ENCODE data around the gene NPAT.

NPAT gene

DNA sequence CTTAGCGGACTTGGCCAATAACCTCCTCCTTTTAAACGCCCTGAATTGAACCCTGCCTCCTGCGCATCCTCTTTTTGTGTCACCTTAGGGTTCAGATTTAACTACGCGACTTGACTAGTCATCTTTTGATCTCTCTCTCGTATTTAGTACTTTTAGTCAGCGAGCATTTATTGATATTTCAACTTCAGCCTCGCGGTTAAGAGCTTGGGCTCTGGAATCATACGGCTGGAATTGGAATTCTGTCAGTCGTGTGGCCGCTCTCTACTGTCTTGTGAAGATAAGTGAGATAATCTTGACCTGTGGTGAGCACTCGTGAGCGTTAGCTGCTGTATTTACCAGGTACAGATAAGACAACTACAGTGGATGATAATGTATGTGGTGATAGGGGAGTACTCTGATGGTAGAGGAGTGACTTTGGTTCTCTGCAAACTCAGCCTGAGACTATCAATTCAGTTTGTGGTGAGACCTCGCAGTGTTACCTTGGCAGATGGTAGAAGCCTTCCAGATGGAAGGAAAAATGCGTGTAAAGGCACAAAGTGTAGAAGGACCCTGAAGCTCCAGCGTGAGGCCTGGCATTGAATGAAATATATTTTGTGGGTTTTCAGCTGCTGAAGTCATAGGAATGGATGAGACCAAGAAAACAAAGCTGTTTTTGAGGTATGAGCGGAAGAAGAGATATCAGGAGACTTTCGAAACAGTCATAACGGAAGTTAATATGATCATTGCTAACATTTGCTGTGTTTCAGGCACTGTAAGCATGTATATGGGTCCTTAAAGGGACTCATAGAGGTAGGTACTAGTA lies 1.1 kb upstream of the NPAT start:
- Histone ChIP-seq H2BK12ac (ENCODE audit: low read length) (no peak overlapping the region), H3K4me3 (ENCODE audit: low read depth, low read length) (peak overlapping the region; percentile 85), H3K36me3 (ENCODE audit: control insufficient read depth in 1 of 2, insufficient read depth in 2 of 2, low read length in 2 of 2) (no peaks in the 10 kb centered on the region), H3K27ac (ENCODE audit: low read depth, low read length) (peak overlapping the region; percentile 91), H3K4ac (ENCODE audit: low read depth, low read length) (no peak overlapping the region), H3K27me3 (ENCODE audit: insufficient read depth, low read length) (no peaks in the 10 kb centered on the region), H3K4me2 (ENCODE audit: low read length) (peak overlapping the region; percentile 80), H2BK5ac (ENCODE audit: low read depth, low read length, poor library complexity) (peak overlapping the region; percentile 77), H3K14ac (ENCODE audit: low read length) (peak overlapping the region; percentile 83), H4K91ac (ENCODE audit: low read depth, low read length) (peak overlapping the region; percentile 86), H3K23ac (ENCODE audit: low read length) (no peak overlapping the region), H3K18ac (ENCODE audit: low read length) (no peak overlapping the region), H3K79me1 (ENCODE audit: low read length) (peaks cover 13% of the 10 kb centered on the region), H3K4me1 (ENCODE audit: control insufficient read depth in 1 of 2, insufficient read depth in 2 of 2, low read length in 2 of 2) (peaks cover 2 to 3% of the 10 kb centered on the region in 2 experiments), H4K8ac (ENCODE audit: low read depth, low read length) (peak overlapping the region; percentile 91), H2AFZ (ENCODE audit: insufficient read depth, low read length, poor library complexity) (peak overlapping the region; percentile 51), H2BK120ac (ENCODE audit: insufficient read depth, low read length, poor library complexity) (no peak overlapping the region), H2AK5ac (ENCODE audit: low read length) (peak overlapping the region; percentile 9), H3K9me3 (ENCODE audit: insufficient read depth, low read depth, low read length) (no peaks in the 10 kb centered on the region), H3K9ac (ENCODE audit: low read length) (peak overlapping the region; percentile 80), H4K12ac (ENCODE audit: low read depth, low read length) (peak overlapping the region; percentile 63), H3K79me2 (ENCODE audit: control insufficient read depth, insufficient read depth, low read length, poor library complexity) (peaks cover 14% of the 10 kb centered on the region)
- WGBS (ENCODE audit: extremely low coverage, insufficient coverage, insufficient read length), result no CpG with 5 or more reads among the region's 20 CpGs
- DNase-seq, result peak in 1 of 2 donors; percentile 5

- H2BK120ac ChIP-seq (ENCODE audit: insufficient read depth, low read length, poor library complexity), result peak overlapping the region; percentile 70
- peaks cover 2 to 3% of the 10 kb centered on the region in 2 experiments for H3K4me1 ChIP-seq (ENCODE audit: control insufficient read depth in 1 of 2, insufficient read depth in 2 of 2, low read length in 2 of 2)
- H4K8ac ChIP-seq (ENCODE audit: low read depth, low read length), result peak overlapping the region; percentile 89
- peaks cover 14% of the 10 kb centered on the region for H3K79me2 ChIP-seq (ENCODE audit: control insufficient read depth, insufficient read depth, low read length, poor library complexity)
- no peak for DNase-seq
- peak overlapping the region; percentile 85 for H2BK5ac ChIP-seq (ENCODE audit: low read depth, low read length, poor library complexity)
- H2AK5ac ChIP-seq (ENCODE audit: low read length), result peak overlapping the region; percentile 58
- H3K9me3 ChIP-seq (ENCODE audit: insufficient read depth, low read depth, low read length), result no peaks in the 10 kb centered on the region
- H3K4me2 ChIP-seq (ENCODE audit: low read length), result peak overlapping the region; percentile 91
- H3K27ac ChIP-seq (ENCODE audit: low read depth, low read length), result peak overlapping the region; percentile 75
- WGBS (ENCODE audit: extremely low coverage, insufficient coverage, insufficient read length), result no CpG with 5 or more reads among the region's 29 CpGs
- peak overlapping the region; percentile 64 for H3K9ac ChIP-seq (ENCODE audit: low read length)
- H3K14ac ChIP-seq (ENCODE audit: low read length), result peak overlapping the region; percentile 82
- peak overlapping the region; percentile 92 for H2AFZ ChIP-seq (ENCODE audit: insufficient read depth, low read length, poor library complexity)
- no peaks in the 10 kb centered on the region for H3K36me3 ChIP-seq (ENCODE audit: control insufficient read depth in 1 of 2, insufficient read depth in 2 of 2, low read length in 2 of 2)
- H3K18ac ChIP-seq (ENCODE audit: low read length), result peak overlapping the region; percentile 89
- H4K12ac ChIP-seq (ENCODE audit: low read depth, low read length), result peak overlapping the region; percentile 85
- peak overlapping the region; percentile 91 for H4K91ac ChIP-seq (ENCODE audit: low read depth, low read length)
- H3K4me3 ChIP-seq (ENCODE audit: low read depth, low read length), result peak overlapping the region; percentile 93
- H2BK12ac ChIP-seq (ENCODE audit: low read length), result no peak overlapping the region
- peaks cover 13% of the 10 kb centered on the region for H3K79me1 ChIP-seq (ENCODE audit: low read length)
- no peak overlapping the region for H3K23ac ChIP-seq (ENCODE audit: low read length)
- no peaks in the 10 kb centered on the region for H3K27me3 ChIP-seq (ENCODE audit: insufficient read depth, low read length)
- H3K4ac ChIP-seq (ENCODE audit: low read depth, low read length), result peak overlapping the region; percentile 96
These were observed 396 bp downstream of the NPAT start for GRCh38 chr11:108221911-108222573.

DNA sequence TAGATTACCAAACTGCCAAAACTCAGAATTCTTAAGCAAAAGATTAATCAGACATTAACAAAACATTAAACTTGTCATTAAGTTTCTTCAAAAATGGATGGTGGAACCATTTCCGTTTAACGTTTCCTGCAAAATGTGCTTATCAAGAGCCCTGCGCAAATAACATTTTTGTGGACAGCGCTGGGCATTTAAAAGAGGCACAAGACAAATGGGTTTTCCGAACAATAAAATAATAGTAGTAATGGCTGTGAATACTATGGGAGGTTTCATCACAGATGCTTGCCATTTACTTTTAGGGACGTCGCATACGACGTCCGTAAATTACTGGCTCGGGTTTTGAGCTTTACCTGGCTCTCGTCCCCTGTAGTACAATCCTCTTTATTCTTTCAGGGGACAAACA lies 1.1 kb downstream of the NPAT start:
- H3K79me1 ChIP-seq (ENCODE audit: low read length), result peaks cover 13% of the 10 kb centered on the region
- H2AK5ac ChIP-seq (ENCODE audit: low read length), result no peak overlapping the region
- H4K12ac ChIP-seq (ENCODE audit: low read depth, low read length), result no peak overlapping the region
- H3K18ac ChIP-seq (ENCODE audit: low read length), result no peak overlapping the region
- no peak overlapping the region for H3K27ac ChIP-seq (ENCODE audit: low read depth, low read length)
- peaks cover 16% of the 10 kb centered on the region for H3K79me2 ChIP-seq (ENCODE audit: control insufficient read depth, insufficient read depth, low read length, poor library complexity)
- no peak overlapping the region for H2AFZ ChIP-seq (ENCODE audit: insufficient read depth, low read length, poor library complexity)
- peak in 1 of 2 donors; percentile 26 for DNase-seq
- no peak overlapping the region for H2BK120ac ChIP-seq (ENCODE audit: insufficient read depth, low read length, poor library complexity)
- no peak overlapping the region for H3K14ac ChIP-seq (ENCODE audit: low read length)
- H3K4me2 ChIP-seq (ENCODE audit: low read length), result peak overlapping the region; percentile 91
- H3K27me3 ChIP-seq (ENCODE audit: insufficient read depth, low read length), result no peaks in the 10 kb centered on the region
- no peaks in the 10 kb centered on the region for H3K36me3 ChIP-seq (ENCODE audit: control insufficient read depth in 1 of 2, insufficient read depth in 2 of 2, low read length in 2 of 2)
- no peak overlapping the region for H4K91ac ChIP-seq (ENCODE audit: low read depth, low read length)
- no CpG with 5 or more reads among the region's 12 CpGs for WGBS (ENCODE audit: extremely low coverage, insufficient coverage, insufficient read length)
- no peak overlapping the region for H3K4me3 ChIP-seq (ENCODE audit: low read depth, low read length)
- no peak overlapping the region for H3K23ac ChIP-seq (ENCODE audit: low read length)
- H4K8ac ChIP-seq (ENCODE audit: low read depth, low read length), result no peak overlapping the region
- peak overlapping the region; percentile 96 for H3K4ac ChIP-seq (ENCODE audit: low read depth, low read length)
- peaks cover 2 to 3% of the 10 kb centered on the region in 2 experiments for H3K4me1 ChIP-seq (ENCODE audit: control insufficient read depth in 1 of 2, insufficient read depth in 2 of 2, low read length in 2 of 2)
- H3K9me3 ChIP-seq (ENCODE audit: insufficient read depth, low read depth, low read length), result no peaks in the 10 kb centered on the region
- no peak overlapping the region for H2BK5ac ChIP-seq (ENCODE audit: low read depth, low read length, poor library complexity)
- no peak overlapping the region for H3K9ac ChIP-seq (ENCODE audit: low read length)
- H2BK12ac ChIP-seq (ENCODE audit: low read length), result no peak overlapping the region

- H4K91ac ChIP-seq (ENCODE audit: low read depth, low read length), result no peak overlapping the region
- no CpG with 5 or more reads among the region's 5 CpGs for WGBS (ENCODE audit: extremely low coverage, insufficient coverage, insufficient read length)
These were observed 1.6 kb downstream of the NPAT start for GRCh38 chr11:108220721-108221336.

More at GRCh38 chr11:108220721-108221336, 1.6 kb downstream of the NPAT start:
- Histone ChIP-seq H3K27ac (ENCODE audit: low read depth, low read length) (no peak overlapping the region), H3K27me3 (ENCODE audit: insufficient read depth, low read length) (no peaks in the 10 kb centered on the region), H3K79me2 (ENCODE audit: control insufficient read depth, insufficient read depth, low read length, poor library complexity) (peaks cover 16% of the 10 kb centered on the region), H3K9me3 (ENCODE audit: insufficient read depth, low read depth, low read length) (no peaks in the 10 kb centered on the region), H2BK12ac (ENCODE audit: low read length) (no peak overlapping the region), H2AK5ac (ENCODE audit: low read length) (no peak overlapping the region), H3K36me3 (ENCODE audit: control insufficient read depth in 1 of 2, insufficient read depth in 2 of 2, low read length in 2 of 2) (no peaks in the 10 kb centered on the region), H3K79me1 (ENCODE audit: low read length) (peaks cover 13% of the 10 kb centered on the region), H4K8ac (ENCODE audit: low read depth, low read length) (no peak overlapping the region), H3K23ac (ENCODE audit: low read length) (no peak overlapping the region), H2BK5ac (ENCODE audit: low read depth, low read length, poor library complexity) (no peak overlapping the region), H3K4me2 (ENCODE audit: low read length) (peak overlapping the region; percentile 91), H2AFZ (ENCODE audit: insufficient read depth, low read length, poor library complexity) (no peak overlapping the region), H3K14ac (ENCODE audit: low read length) (no peak overlapping the region), H3K18ac (ENCODE audit: low read length) (no peak overlapping the region), H3K4me3 (ENCODE audit: low read depth, low read length) (no peak overlapping the region), H2BK120ac (ENCODE audit: insufficient read depth, low read length, poor library complexity) (no peak overlapping the region), H3K4ac (ENCODE audit: low read depth, low read length) (peak overlapping the region; percentile 96), H3K4me1 (ENCODE audit: control insufficient read depth in 1 of 2, insufficient read depth in 2 of 2, low read length in 2 of 2) (peaks cover 2 to 3% of the 10 kb centered on the region in 2 experiments), H4K12ac (ENCODE audit: low read depth, low read length) (no peak overlapping the region), H3K9ac (ENCODE audit: low read length) (no peak overlapping the region)
- DNase-seq, result peak in 1 of 2 donors; percentile 43

Data from trophoblast cell (in vitro differentiated cells and primary cell).